WTC11 (cell line): ENCODE results near the gene AMY1B. TPM values are rescaled to one million over a fixed set of nuclear protein-coding genes. Genes with fewer than 3 reads are reported as not detected.
"Not testable (repeated sequence)": the region's sequence is repeated elsewhere in the genome, so short reads cannot be mapped to it uniquely, and the experiment has no call there.

Experiments
- ATAC-seq: fragments of 200-7000 bp; cut with Tn5 transposase; 2 replicates; pipeline ENCODE4 v1.10.0; 2021; ENCODE audit warnings: mild to moderate bottlenecking, moderate library complexity
- Bru-seq: library from RNA; stranded (reverse); fragments of 400-500 nt; gene quantifications from one replicate; lab custom pipeline; 2021; lab: Mats Ljungman, UMichigan
- CTCF ChIA-PET: fragments of 300-600 bp; sonication (Branson Sonifier 250); formaldehyde crosslinking; loops from one replicate; lab custom pipeline; 2021; ENCODE audit warnings: antibody characterized with exemption; lab: Charles Lee
- POLR2A ChIA-PET: fragments of 350-600 bp; sonication (Branson Sonifier 250); formaldehyde crosslinking; loops from one replicate; lab custom pipeline; 2021; ENCODE audit warnings: antibody characterized with exemption; lab: Charles Lee
- DNase-seq: peaks from one replicate; pipeline ENCODE4 v3.0.0; 2021; ENCODE audit warnings: low spot score
- H3K27ac Mint-ChIP-seq: 2 replicates; pipeline ENCODE4 v1.8.0; 2021; ENCODE audit warnings: mixed read lengths
- H3K27me3 Mint-ChIP-seq: 2 replicates; pipeline ENCODE4 v1.8.0; 2021; ENCODE audit warnings: low read depth, mild to moderate bottlenecking, moderate library complexity, mixed read lengths
- H3K36me3 Mint-ChIP-seq: 2 replicates; pipeline ENCODE4 v1.8.0; 2021; ENCODE audit warnings: mixed read lengths
- H3K4me1 Mint-ChIP-seq: 2 replicates; pipeline ENCODE4 v1.8.0; 2022; ENCODE audit warnings: mixed read lengths
- H3K4me3 Mint-ChIP-seq: 2 replicates; pipeline ENCODE4 v1.8.0; 2021; ENCODE audit warnings: mild to moderate bottlenecking, moderate library complexity, mixed read lengths
- H3K9me3 Mint-ChIP-seq: 2 replicates; pipeline ENCODE4 v1.8.0; 2021; ENCODE audit warnings: mixed read lengths
- long read RNA-seq, 3 experiments: library from RNA in 1 of 3; library from capped mRNA in 1 of 3; library from polyadenylated mRNA in 1 of 3; unstranded in 2 of 3; stranded (forward) in 1 of 3; transcript quantifications; one replicate each; pipeline ENCODE4 v2.0.0, GENCODE V29; 2021
- total RNA-seq: library from RNA; stranded (reverse); gene quantifications from 3 replicates; pipeline ENCODE4 v1.2.3, GENCODE V29; 2021

The AMY1B gene
- total RNA-seq: not detected in 3 replicates
- not detected for Bru-seq, nascent RNA
- long read RNA-seq, experiment 1: 0 reads
- long read RNA-seq, experiment 2: 0 reads
- long read RNA-seq, experiment 3: 0 reads

GRCh38 chr1:103696110-103696509 lies at the start of gene AMY1B:
TSS of gene AMY1B (minus strand) at chr1:103696210. CDS start at chr1:103695639, 571 bp downstream.
- ATAC-seq, CTCF ChIA-PET, H3K27ac Mint-ChIP-seq, H3K4me3 Mint-ChIP-seq, POLR2A ChIA-PET, DNase-seq, H3K9me3 Mint-ChIP-seq, H3K27me3 Mint-ChIP-seq, H3K36me3 Mint-ChIP-seq, H3K4me1 Mint-ChIP-seq: not testable (repeated sequence)

- H3K9me3 Mint-ChIP-seq, CTCF ChIA-PET, H3K36me3 Mint-ChIP-seq, DNase-seq, POLR2A ChIA-PET, ATAC-seq, H3K4me3 Mint-ChIP-seq, H3K27ac Mint-ChIP-seq, H3K4me1 Mint-ChIP-seq, H3K27me3 Mint-ChIP-seq: not testable (repeated sequence)
Measured at GRCh38 chr1:103745040-103745439, 49.0 kb upstream of the AMY1B start.

GRCh38 chr1:103744449-103744848 lies 48.4 kb upstream of the AMY1B start:
- DNase-seq, H3K4me3 Mint-ChIP-seq, H3K27ac Mint-ChIP-seq, CTCF ChIA-PET, H3K9me3 Mint-ChIP-seq, ATAC-seq, H3K4me1 Mint-ChIP-seq, H3K36me3 Mint-ChIP-seq, POLR2A ChIA-PET, H3K27me3 Mint-ChIP-seq: not testable (repeated sequence)

GRCh38 chr1:103738031-103738430 lies 42.0 kb upstream of the AMY1B start:
- POLR2A ChIA-PET, H3K27me3 Mint-ChIP-seq, H3K36me3 Mint-ChIP-seq, CTCF ChIA-PET, ATAC-seq, H3K4me1 Mint-ChIP-seq, H3K4me3 Mint-ChIP-seq, H3K9me3 Mint-ChIP-seq, DNase-seq, H3K27ac Mint-ChIP-seq: not testable (repeated sequence)

- H3K4me3 Mint-ChIP-seq, POLR2A ChIA-PET, H3K4me1 Mint-ChIP-seq, H3K27me3 Mint-ChIP-seq, H3K9me3 Mint-ChIP-seq, DNase-seq, H3K36me3 Mint-ChIP-seq, CTCF ChIA-PET, H3K27ac Mint-ChIP-seq, ATAC-seq: not testable (repeated sequence)
Measured at GRCh38 chr1:103735334-103735733, 39.3 kb upstream of the AMY1B start.

GRCh38 chr1:103721473-103721872 lies 25.5 kb upstream of the AMY1B start:
- H3K36me3 Mint-ChIP-seq, H3K4me1 Mint-ChIP-seq, POLR2A ChIA-PET, H3K4me3 Mint-ChIP-seq, CTCF ChIA-PET, DNase-seq, H3K27me3 Mint-ChIP-seq, H3K27ac Mint-ChIP-seq, ATAC-seq, H3K9me3 Mint-ChIP-seq: not testable (repeated sequence)

- H3K9me3 Mint-ChIP-seq, H3K27ac Mint-ChIP-seq, H3K4me1 Mint-ChIP-seq, ATAC-seq, H3K4me3 Mint-ChIP-seq, POLR2A ChIA-PET, CTCF ChIA-PET, H3K36me3 Mint-ChIP-seq, H3K27me3 Mint-ChIP-seq, DNase-seq: not testable (repeated sequence)
Measured at GRCh38 chr1:103717404-103717803, 21.4 kb upstream of the AMY1B start.

- H3K36me3 Mint-ChIP-seq, CTCF ChIA-PET, H3K27ac Mint-ChIP-seq, POLR2A ChIA-PET, H3K27me3 Mint-ChIP-seq, H3K4me1 Mint-ChIP-seq, DNase-seq, H3K4me3 Mint-ChIP-seq, H3K9me3 Mint-ChIP-seq, ATAC-seq: not testable (repeated sequence)
Measured at GRCh38 chr1:103710381-103710780, 14.4 kb upstream of the AMY1B start.

- H3K27me3 Mint-ChIP-seq, POLR2A ChIA-PET, ATAC-seq, H3K4me1 Mint-ChIP-seq, H3K9me3 Mint-ChIP-seq, DNase-seq, CTCF ChIA-PET, H3K27ac Mint-ChIP-seq, H3K36me3 Mint-ChIP-seq, H3K4me3 Mint-ChIP-seq: not testable (repeated sequence)
Measured at GRCh38 chr1:103707670-103708069, 11.7 kb upstream of the AMY1B start.

GRCh38 chr1:103701256-103701655 lies 5.2 kb upstream of the AMY1B start:
- H3K27me3 Mint-ChIP-seq, H3K36me3 Mint-ChIP-seq, H3K9me3 Mint-ChIP-seq, CTCF ChIA-PET, H3K4me3 Mint-ChIP-seq, H3K4me1 Mint-ChIP-seq, ATAC-seq, POLR2A ChIA-PET, H3K27ac Mint-ChIP-seq, DNase-seq: not testable (repeated sequence)

GRCh38 chr1:103700669-103701068 lies 4.7 kb upstream of the AMY1B start:
- H3K9me3 Mint-ChIP-seq, H3K4me3 Mint-ChIP-seq, POLR2A ChIA-PET, H3K36me3 Mint-ChIP-seq, H3K27me3 Mint-ChIP-seq, H3K4me1 Mint-ChIP-seq, H3K27ac Mint-ChIP-seq, DNase-seq, CTCF ChIA-PET, ATAC-seq: not testable (repeated sequence)

GRCh38 chr1:103697430-103697829 lies 1.4 kb upstream of the AMY1B start:
- DNase-seq, H3K4me1 Mint-ChIP-seq, H3K27ac Mint-ChIP-seq, POLR2A ChIA-PET, ATAC-seq, H3K36me3 Mint-ChIP-seq, CTCF ChIA-PET, H3K27me3 Mint-ChIP-seq, H3K9me3 Mint-ChIP-seq, H3K4me3 Mint-ChIP-seq: not testable (repeated sequence)

GRCh38 chr1:103676335-103676734 lies 19.7 kb downstream of the AMY1B start:
- H3K4me1 Mint-ChIP-seq, H3K4me3 Mint-ChIP-seq, H3K27me3 Mint-ChIP-seq, POLR2A ChIA-PET, ATAC-seq, H3K27ac Mint-ChIP-seq, H3K9me3 Mint-ChIP-seq, H3K36me3 Mint-ChIP-seq, CTCF ChIA-PET, DNase-seq: not testable (repeated sequence)
